Mucosa of gallbladder (tissue), 1 donor: ENCODE data around the gene ZDHHC15. TPM values are rescaled to one million over a fixed set of nuclear protein-coding genes. Genes with fewer than 3 reads are reported as not detected.

Experiments
- total RNA-seq: library from RNA; stranded (reverse); gene quantifications from one replicate; pipeline ENCODE4 v1.2.1, GENCODE V29; 2021
- donor health status: DM: no; HTN: no; CAD: no.

The ZDHHC15 gene
- total RNA-seq, 1 donor from 2014 or later = 1.5 TPM

Other genes with a start within 250 kb of the ZDHHC15 start
- gene UPRT, start 249.0 kb downstream of the ZDHHC15 start, total RNA-seq = 14.4 TPM